GM19395 (cell line): ENCODE measurements around the gene ZCCHC3.
A peak's percentile ranks its signal among the peaks of the same experiment; 100 is the strongest.

Source experiments
- ATAC-seq: cut with Tn5 transposase; IDR thresholded peaks from one replicate; pipeline ENCODE4 v1.9.1; 2021; ENCODE audit warnings: mild to moderate bottlenecking, moderate library complexity; ENCODE audit not compliant: unreplicated experiment

The ZCCHC3 gene

GRCh38 chr20:311609-312008, 14.2 kb downstream of the ZCCHC3 start:
- ATAC-seq: no peak

- ATAC-seq: no peak
Observed at GRCh38 chr20:312067-312466, 14.7 kb downstream of the ZCCHC3 start.

GRCh38 chr20:312866-313265, 15.5 kb downstream of the ZCCHC3 start:
- ATAC-seq: no peak

DNA sequence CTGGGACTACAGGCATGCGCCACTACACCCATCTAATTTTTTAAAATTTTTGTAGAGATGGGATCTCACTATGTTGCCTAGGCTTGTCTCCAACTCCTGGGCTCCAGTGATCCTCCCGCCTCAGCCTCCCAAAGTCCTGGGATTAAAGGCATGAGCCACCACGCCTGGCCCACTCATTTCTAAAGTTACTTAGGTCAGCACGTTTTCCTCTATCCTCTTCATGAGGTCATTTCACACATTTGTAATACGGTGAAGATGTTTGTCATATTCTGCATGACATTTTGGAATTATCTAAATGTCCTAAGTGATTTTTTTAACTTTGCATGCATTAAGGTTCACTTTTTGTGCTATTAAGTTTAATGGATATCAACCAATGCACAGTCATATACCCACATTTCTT, 16.0 kb downstream of the ZCCHC3 start:
- ATAC-seq: no peak

DNA sequence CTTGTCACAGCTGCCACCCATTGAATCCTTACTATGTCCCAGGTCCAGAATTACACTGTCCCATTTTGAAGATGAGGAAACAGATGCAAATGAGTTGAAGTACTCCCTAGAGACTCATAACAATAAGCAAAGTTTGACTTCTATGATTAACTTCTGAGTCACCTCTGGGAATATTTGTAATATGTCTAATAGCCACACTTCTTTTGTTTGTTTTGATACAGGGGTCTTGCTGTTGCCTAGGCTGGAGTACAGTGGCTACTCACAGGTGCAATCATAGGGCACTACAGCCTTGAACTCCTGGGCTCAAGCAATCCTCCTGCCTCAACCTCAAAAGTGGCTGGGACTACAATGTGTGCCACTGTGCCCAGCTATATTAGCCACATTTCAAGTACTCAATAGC, 16.6 kb downstream of the ZCCHC3 start:
- ATAC-seq: no peak

- ATAC-seq: no peak
Observed at GRCh38 chr20:316316-317068, 19.1 kb downstream of the ZCCHC3 start.

DNA sequence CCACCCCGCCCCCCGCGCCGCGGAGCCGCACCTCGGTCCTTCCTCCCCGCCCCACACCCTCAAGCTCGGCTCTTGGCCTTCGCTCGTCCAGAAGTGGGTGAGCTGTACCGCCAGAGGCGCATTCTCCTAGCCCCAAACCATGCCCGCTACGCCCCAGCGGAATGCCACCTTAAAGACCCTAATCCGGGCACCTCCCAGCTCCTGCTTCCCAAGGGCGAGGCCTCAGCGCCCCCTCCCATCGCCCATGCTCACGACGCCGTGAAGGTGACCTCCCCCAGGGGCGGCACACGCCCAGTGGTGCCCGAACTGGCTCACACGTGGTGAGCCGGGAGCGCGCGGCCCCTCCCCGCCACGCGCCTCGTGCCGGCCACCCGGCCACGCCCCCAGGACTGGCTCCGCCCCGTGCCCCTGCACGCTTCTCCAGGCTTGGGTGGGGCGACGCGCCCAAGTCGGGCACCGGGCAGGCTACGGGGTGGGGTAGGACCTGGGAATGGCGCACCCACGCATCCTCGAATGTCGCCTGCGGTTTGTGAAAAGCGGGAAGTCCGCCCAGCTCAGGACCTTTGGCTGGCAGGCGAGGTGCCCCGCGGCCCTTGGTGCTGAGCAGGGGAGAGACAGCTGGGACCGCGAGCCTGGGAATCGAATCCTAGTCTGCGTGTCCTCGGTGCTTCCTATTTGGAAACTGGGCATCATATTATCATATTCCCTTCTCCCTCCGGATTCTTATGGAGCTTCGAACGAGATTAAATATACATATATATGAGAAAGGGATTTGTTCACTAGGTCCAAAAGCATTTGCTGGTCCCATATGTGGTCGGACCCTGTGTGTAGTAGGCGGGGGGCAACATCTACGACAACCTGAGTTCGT, 27.0 kb downstream of the ZCCHC3 start:
- peak; percentile 59 for ATAC-seq

GRCh38 chr20:325045-325888, 27.9 kb downstream of the ZCCHC3 start, which contains the start of gene SOX12:
Gene SOX12 (plus strand): TSS chr20:325552. CDS start chr20:325925, 373 bp downstream.
- peak; percentile 75 for ATAC-seq

- peak; percentile 14 for ATAC-seq
Observed at GRCh38 chr20:325889-326644, 28.7 kb downstream of the ZCCHC3 start.

- no peak for ATAC-seq
Observed at GRCh38 chr20:326645-327185, 29.3 kb downstream of the ZCCHC3 start.

GRCh38 chr20:327186-328026, 30.0 kb downstream of the ZCCHC3 start:
- no peak for ATAC-seq

DNA sequence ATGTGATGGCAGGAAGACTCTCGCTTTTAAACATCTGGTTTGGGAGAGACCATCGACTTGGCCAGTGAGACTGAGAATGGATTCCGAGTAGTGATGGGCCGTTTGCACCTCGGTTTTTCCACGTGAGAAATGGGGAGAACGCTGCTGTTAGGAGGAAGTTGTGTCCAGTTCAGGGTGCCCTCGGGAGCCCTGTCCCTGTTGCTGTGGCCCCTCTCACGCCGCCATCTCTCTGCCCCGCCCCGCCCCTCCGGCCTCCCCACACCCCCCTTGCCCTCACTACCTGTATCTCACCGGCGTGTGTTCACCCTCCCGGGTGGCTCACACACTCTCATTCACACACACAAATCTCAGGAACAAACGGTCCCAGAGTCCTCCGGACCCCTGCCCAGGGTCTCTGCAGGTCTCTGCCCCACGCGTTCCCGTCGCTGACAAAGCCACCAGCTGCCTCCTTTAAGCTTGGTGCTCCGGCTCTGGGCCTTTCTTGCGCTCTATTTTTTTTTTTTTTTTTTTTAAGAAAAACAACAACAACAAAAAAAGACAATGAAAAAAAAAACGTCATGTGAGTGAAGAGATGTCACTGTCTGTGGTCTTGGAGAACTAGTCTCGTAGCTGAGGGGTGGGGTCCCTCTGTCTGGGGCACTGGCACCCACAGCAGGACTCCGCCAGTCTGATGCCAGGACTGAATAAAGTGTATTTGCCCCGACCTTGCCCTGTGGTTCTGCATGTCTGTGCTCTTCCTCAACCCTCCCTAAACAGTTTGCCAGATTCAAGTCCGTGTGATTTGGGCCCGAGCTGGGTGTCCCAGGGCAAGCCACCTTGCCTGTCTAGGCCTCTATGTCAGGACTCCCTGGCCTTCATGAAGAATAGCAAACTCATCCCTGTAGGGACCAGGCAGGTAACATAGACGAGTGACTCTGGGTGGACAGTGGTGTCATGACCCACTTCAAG, 30.9 kb downstream of the ZCCHC3 start:
- no peak for ATAC-seq

- no peak for ATAC-seq
Observed at GRCh38 chr20:328975-329695, 31.8 kb downstream of the ZCCHC3 start.

DNA sequence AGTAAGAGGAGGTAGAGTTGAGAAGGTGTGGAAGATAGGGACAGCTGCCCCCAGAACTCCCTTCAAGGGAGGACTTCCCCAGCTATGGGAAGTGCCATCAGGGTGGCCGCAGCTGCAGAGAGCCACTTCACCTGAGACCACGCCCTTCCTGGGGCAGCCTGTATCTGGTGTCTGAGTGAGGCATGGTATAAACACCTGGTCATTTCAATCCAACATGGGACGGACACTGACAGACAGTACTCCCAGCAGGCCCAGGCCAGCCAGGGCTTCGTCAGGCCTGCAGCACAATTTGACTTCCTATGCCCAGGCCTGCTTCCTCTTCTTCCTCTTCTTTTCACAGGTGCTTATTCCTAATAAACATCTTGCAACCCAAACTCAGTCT, 32.5 kb downstream of the ZCCHC3 start:
- ATAC-seq: no peak

- peak; percentile 39 for ATAC-seq
Observed at GRCh38 chr20:330233-331149, 33.1 kb downstream of the ZCCHC3 start.

- ATAC-seq: no peak
Observed at GRCh38 chr20:334578-334977, 37.2 kb downstream of the ZCCHC3 start.
